CD4-positive, alpha-beta T cell treated with Interleukin-17A for 1 hour (primary cell): ENCODE data around the gene TANGO2.

Experiments used
- DNase-seq: peaks from one replicate; pipeline ENCODE4 v3.0.0-alpha.2; 2020

The TANGO2 gene

DNA sequence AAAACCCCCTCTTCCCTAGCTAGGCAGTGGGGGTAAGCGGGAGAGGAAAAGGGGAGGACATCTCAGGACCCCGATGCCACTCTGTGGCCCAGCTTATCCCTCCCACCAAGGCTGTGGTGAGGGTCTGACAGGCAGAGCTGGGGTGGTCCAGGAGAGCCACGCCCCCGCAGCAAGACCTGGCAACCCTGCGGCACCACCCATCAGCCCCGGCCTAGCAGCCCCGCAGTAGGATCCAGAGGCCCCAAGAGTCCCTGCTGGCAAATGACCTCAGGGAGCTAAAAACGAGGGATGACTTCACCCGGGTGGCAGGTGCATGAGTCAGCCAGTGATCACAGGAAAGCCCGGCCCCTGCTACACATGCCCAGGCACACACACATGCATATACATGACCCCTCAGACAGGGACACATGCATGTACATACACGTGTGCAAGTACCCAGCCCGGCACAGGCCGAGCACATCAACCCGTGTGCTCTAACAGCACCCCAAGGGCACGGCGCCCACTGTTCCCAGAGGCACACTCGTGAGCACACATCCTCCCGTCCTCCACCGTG lies 36.6 kb upstream of the TANGO2 start:
- no peak for DNase-seq

DNA sequence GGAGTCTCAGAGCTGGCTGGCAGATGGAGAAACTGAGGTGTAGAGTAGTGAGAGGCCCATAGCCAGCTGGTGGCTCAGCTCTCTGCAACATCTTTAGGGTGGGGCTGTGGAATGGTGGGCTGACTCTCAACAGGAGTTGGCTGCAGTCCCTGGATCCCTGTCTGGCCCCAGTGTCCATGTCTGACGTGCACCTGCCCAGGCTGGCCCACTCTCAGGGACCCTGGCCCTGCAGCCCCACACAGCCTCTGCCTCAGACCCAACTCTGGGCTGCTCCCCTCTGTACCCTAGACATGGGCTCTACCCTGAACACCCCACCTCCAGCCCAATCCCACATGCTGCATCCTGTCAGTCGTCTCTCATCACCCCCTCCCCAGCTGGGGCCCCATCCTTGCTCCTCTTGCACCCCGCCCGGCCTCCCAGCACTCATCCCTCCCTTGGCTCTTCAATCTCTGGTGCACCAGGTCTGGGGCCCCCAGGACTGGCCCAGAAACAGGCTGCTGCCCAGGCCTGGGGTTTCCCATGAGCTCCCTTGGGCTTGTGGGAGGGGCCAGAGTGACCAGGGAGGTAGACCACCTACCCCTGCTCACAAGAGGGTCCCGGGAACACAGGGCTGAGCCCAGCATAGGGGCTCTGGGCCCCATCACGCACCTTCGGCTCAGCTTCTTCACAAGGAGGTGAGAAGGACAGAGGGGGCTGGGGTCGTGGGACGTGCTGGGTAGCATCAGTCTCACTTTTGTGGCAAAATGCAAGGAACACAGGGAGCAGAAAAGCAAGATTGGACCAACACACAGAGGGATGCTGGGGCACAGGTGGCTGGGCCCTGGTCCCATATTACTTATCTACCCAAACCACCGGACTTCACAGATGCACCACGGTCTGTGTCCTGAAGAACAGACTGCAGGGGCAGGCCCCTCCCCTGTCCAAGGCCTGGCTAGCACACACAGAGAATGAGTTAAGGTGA lies 35.8 kb upstream of the TANGO2 start:
- no peak for DNase-seq

DNA sequence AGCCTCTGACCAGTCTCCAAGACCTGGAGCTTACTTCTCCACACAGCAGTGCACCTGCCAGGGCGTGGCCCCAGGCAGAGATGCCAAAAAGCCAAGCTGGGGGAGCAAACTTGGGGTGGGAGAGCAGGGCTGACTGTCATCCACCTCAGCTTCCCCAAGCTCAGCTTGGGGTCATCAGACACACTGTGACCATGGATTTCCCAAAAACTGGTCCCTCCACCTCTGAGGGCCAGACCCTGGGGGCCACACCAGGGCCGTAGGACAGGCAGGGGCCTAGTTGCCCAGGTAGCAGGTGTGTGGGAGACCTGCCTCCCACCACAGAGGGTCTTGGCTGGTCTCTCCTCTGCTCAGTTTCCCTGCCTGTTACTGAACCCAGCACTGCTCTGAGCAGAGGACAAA lies 34.9 kb upstream of the TANGO2 start:
- no peak for DNase-seq

DNA sequence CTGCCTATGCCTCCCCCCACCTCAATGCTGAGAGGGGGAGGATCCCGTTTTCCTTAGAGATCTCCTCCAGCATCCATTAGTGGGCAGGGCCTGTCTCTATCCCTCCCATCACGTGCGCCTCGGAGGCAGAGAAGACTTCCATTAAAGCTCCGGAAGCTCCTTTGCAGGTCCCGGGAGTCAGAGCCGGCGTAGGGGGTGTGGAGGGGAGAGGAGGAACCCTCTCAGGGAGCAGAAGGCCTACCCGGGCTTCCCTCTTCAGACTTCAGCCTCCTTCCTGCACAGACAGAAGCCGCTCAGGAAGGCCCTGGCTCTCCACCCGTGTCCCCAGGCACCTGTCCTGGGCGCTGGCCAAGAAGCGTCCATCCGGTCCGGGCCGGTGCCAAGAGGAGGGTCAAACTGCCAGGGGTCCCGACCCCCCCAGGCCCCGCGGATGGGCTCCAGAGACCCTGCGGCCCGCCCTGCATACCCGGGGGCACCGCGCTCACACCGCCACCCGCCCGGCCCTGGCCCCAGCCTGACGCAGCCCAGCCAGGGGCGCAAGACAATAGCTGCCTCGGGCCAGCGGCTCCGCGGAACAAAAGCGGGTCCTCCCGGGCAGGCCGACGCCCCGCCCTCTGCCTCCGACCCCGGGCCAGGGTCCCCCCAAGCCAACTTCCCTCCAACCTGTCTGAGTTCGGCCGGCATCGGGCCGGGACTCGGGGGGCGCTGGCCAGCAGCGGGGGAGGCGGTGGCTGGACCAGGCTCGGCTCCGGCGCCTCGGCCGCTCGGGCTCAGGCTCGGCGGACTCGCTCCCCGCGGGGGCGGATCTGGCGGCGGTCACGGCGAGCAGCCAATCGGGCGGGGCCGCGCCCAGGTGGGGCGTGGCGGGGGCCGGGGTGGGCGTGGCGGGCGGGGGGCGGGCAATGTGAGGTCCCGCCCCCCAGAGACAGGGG lies 34.2 kb upstream of the TANGO2 start:
- peak; percentile 59 for DNase-seq

DNA sequence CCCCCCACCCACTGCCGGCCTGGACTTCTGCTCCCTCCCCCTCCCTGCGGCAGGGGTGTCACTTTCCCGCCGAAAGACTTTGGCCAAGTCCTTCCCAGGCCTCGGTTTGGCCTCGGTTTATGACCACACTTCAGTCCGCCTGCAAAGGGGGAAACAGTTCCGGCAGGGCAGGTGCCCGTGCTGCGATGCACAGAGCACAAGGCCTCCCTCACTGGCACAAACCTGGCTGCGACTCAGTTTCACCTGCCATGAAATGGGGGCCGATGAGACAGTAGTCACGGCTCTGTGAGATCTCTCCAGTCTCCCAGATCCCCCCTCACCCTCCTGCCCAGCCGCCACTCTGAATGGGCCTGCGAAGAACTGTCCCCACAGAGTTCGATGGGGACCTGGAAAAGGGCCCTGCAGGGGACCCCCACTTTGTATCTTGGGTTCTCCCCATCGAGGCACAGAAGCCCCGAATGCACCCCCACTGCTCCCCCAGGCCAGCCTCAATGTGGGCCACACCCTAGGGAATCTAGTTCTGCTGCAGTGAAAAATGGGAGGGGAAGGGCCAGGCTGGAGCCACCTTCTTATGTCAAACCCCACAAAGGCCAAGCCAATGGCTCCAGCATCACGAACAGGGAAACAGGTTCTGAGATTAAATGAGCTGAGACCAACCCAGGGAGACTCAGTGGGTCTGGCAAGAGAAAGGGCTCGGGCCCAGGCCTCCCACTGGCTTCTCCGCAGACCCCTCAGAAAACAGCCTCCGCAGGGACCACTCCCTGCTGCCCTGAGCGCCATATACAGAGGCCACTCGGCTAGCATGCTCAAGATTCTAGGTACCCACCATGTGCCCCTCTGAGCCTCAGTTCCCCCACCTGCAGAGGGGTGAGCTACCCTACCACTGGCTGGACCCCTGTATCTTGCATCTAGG lies 33.3 kb upstream of the TANGO2 start:
- no peak for DNase-seq

DNA sequence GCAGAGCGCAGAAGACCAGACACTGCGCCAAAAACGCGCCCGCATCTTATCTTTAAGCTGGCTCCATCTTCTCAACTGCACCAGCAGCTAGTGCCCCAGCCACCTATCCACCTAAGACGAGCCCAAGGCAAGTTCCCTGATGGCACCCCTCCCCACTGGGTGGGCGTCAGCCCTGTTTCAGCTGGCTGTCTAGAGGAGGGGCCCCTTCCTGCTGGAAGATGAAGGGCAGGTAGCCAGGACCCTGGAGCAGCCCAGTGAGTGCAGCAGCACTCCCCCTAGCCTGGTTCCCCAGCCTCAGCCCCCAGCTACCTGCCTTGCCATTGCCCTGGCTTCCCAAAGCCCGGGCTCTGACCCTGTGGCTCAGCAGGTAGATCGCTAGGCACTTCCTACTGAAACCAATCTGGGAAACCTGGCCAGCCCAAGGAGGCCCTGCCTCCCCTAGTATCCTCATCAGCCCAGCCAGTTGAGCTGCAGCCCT lies 32.5 kb upstream of the TANGO2 start:
- no peak for DNase-seq

DNA sequence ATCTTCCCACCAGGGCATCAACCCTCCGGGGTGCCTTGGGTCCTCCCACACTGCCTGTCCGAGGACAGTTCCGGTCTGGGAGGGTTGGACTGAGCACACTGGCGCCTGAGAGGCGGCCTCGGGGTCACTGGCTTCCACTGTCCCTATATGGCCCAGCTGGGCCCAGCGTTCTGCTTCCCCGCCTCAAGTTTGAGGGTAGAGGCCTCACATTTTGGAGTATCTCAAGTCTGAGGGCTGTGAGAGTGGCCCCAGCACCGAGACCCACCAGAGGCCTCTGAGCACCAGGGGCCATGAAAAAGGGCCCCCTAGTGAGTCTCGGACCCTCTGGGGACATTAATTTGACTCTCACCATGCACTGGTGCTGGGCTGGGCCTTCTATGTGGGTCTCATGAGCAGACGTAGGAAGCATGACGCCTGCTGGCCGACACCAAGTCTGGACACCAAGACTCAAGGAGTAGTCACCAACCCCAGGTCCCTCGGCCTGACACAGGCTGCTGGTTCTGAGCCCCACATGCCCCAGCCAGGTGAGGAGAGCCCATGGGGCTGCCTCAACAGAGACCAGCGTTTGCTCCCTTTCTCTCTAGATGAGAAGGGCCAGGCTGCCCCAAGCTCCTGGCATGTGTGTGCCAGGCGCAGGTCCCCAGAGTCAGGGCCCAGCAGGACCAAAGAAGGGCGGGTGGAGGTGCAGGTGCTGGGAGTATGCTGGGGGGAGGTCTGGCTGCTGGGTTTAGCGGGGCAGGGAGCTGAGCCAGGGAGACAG lies 31.8 kb upstream of the TANGO2 start:
- no peak for DNase-seq

DNA sequence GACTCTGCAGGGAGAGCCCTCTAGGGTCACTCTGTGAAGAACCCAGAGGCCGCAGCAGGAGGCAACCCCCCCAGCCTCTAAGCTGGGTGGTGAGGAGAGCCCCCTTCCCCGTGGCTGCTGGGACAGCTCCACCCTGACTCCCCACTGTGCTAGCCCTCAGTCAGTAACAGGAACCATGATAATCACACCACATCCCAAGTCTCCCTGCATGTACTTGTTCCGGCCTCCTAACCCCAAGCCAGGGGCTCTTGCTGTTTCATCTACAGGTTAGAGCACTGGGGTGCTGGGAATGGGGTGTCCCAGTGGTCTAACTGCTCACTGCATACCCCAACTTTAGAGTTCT lies 31.2 kb upstream of the TANGO2 start:
- DNase-seq: no peak

DNA sequence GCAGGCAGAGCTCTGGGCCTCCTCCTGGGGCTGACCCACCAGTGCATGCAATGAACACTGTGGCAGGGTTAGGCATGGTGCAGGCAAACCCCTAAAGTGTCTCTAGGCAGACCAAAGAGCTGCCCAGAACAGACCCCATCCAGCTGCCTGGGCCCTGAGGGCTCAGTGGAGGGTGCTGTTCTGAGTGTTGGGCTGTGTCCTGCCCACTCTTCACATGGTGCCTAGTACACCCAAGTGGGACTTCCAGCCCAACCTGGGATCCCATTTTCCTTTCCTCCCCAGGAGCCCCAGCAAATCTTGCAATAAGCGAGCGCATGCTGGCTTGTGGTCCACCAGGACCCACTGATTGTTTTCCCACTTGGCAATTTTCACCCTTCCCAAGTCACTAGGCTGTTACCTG lies 30.7 kb upstream of the TANGO2 start:
- DNase-seq: no peak

DNA sequence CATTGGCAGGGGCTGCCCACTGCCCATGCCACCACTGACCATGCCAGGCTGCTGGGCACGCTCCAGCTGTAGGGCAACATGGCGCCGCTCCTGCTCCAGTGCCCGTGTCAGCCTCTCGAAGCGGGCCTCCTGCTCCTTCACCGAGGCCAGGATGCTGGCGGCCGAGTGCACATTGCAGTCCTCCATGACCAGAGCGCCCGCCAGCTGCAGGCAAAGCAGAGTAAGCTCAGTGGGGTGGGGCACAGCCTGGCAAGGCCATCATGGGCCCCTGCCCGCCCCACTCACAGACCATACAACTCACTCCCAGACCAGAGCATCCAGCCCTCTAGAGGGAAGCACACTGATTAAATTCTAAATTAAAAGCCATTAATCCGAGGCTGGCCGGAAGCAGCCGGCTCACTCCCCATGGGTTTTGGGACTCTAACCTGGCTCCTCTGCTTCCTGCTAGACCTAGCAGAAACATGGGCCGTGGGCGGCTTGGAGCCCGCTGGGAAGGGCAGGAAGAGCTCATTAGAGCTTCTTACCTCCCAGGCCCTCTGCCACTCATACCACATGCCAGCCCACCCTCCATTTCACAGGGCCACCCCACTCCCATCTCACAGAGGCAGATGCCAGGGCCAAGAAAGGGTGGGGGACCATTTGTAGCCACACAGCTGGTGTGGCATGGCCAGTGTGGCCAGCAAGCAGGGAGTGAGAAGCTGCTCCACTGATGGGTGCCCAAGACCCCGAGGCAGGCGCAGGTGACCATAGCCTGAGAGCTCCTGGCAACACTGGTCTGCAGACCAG lies 30.1 kb upstream of the TANGO2 start:
- no peak for DNase-seq

DNA sequence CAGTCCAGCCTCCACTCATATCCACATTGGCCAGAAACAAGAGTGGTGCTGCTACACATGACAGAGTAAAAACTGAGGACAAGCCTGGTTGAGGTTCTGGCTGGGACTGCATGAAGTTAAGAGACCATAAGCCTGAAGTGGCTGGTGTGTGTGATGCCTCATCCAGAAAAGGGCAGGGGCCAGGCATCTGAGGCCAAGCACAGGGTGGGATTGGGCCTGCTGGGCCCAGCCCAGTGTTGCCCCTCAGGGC lies 29.6 kb upstream of the TANGO2 start:
- DNase-seq: no peak

DNA sequence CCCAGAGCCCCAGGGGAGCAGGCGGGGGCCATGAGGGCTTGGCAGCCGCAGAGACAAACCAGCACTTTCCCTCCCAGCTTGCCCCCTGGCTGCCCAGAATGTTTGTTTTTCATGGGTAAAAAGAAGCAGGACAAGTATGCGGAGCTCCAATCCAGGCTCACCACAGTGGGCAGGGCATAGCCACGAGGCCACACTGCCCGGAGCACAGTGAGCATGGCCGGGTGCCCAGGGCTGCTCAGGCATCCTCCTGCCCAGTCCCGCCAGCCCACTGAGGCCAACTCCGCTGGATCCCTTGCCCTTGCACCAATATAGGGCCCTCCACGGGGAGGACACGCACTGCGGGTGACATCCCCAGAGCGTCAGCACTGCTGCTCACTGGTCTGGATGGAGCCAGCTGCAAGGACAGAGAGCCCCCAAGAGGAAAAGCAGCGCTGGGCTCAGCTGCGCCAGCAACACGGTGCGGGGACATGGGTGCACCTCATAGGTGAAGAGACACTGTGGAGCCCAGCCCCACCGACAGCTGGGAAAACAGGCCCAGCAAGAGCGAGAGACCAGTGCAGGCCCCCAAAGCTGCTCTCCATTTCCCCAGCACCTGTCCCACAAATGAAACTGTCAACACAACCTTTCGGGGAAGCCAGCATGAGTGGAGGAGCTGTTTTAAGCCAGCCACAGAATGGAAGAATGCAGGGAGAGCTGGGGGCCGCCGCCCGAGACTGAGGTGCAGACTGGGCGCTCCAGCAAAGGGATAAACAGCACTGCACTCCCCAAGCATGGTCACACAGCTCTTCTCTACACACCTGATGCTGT lies 29.1 kb upstream of the TANGO2 start:
- no peak for DNase-seq

DNA sequence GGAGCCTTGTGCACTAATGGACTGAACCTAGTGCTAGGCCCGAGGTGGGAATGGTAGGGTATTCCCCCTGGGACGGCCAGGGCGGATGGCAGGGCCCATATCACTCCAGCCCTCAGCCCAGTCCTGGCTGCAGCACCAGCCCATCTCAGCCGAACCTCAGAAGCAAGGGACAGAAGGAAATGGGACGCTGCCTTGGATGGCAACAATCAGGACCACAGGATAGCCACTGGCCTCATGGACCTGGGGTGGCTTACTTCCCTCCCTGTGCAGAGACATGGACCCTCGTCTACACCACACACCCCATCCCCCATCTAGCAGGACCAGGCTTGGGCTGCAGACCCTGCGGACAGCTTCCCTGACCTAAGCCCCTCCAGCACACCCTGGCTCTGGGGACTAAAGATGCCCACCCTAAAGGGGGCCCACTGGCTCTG lies 28.4 kb upstream of the TANGO2 start:
- DNase-seq: no peak

DNA sequence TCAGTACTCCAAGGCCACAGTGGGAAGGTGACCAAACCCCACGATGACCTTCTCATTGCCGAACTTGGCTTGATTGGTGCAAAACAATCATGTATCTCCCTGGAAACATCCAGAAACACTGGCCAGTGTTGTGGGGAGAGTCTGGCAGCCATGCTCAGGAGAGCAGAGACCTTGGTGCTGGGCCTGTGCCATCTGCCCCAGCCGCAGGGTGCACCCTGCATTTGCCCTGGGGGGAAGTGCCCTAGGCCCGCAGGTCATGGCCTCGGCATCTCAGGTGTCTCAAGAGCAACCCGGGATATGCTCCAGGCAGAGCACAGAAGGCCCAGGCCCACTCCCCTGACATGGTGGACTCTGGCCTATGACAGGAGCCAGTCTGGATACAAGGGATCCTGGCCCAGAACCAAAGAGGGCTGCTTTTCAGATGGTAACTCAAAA lies 28.0 kb upstream of the TANGO2 start:
- DNase-seq: no peak

DNA sequence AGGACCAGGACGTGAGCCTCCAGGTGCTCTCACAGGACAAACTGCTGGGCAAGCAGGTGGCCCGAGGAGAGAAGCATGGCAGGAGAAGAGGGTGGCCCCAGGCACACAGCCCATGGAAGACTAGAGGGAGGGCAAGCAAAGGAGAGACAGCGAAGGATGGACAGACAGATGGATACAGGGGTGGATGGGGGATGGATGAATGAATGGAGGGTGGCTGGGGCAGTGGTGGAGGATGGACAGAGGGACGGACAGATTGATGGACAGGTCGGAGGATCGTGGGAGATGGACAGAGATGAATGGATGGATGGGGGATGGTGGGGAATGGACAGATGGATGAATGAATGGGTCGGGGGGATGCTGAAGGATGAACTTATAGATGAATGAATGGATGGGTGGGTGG lies 27.0 kb upstream of the TANGO2 start:
- no peak for DNase-seq

DNA sequence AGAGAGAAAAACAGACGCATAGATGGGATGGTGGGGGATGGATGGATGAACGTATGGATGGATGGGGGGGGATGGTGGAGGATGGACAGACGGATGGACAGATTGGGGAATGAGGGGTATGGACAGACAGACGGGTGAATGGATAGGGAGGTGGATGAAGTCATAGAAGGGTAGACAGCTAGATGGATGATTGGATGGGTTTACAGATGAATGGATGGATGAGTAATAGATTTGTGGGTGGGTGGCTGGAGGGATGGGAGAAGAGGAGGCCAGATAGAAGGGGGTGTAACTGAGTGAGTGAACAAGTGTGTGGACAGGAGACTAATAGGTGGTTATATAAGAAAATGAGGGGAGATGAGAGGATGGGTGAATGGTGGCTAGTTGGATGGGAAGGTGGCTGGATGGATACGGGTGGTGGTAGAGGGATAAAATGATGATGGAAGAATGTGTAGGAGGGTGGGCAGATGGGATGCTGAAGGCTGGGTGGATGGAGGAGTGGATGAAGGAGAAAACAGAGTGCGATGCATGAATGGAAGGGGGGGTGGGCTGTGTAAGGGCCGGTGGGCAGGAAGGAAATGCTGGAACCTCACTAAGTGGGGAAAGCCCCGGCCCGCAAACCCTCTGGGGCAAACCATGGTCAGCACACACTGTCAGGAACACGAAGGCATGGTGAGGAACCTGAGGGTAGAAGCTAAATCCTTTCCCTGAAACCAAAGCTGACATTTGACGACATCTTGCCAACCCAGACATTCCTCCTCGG lies 25.9 kb upstream of the TANGO2 start:
- no peak for DNase-seq

DNA sequence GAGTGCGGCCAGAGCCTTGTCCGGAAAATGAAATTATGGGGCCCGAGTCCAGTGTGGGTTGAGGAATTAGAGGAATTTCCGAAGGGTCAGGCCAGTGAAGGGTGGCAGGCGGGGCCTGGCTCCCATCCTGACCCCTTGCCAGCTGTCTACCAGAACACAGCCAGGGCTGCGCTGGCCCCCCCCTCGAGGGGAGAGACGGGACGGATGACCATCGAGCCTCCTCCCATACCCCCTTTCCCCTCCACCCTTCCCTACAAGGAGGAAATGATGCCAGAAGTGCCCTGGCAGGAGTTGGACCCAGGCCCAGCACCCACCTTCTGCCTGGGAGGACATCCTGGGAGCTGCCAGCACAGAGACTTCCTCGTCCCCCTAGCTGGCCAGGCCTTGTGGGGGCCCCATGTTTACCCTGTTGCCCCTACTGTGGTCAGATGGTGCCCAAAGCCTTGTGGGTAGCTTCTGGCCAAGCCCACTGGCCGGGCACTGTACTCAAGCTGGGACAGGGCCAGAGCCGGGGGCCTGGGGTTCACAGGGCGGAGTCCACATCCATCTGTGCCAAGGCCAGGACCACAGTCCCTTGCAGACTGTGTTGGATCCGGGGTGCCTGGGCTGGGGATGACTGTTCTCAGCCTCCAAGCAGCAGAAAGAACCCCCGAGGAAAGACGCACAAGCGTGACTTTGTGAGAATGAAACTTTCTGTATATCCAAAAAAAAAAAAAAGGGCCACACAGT lies 25.1 kb upstream of the TANGO2 start:
- no peak for DNase-seq

DNA sequence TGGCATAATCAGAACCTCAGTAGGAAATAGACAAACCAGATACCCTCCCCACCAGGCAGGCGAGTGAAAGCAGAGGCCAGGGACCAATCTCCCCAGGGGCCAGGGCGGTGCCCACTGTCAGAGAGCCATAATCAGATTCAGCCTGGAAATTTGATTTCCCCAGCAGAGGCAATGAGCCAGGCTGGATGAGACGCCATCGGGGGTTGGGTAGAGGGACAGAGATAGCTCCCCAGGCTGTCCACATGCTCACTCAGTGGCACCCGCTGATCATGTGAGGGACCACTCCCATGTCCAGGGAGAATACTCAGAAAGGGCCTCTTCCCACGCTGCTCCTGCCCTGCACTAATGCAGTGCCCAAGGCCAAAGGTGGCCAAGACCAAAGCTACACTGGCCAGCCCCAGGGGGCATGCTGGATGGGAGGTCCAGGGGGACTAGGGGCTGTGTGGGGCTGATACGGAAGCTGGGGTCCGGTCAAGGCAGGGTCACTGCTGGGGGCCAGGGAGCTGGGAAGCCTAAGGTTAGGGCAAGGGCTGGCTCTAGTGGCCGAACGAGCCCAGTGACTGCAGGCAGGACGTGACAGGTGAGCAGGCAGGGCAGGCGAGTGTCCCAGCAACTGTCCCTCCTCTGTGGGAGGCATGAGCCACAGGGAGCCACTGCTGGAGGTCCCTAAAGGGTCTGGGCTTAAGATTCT lies 24.1 kb upstream of the TANGO2 start:
- DNase-seq: no peak
